ENCODE results near the gene STK32A.

GRCh38 chr5:147332658-147333057, 97.8 kb downstream of the STK32A start:
- TF ChIP-seq ATF3 (IDR thresholded peaks at IDR 0.05) = no peak
- TF ChIP-seq EZH2 (IDR thresholded peaks at IDR 0.05) = no peak
- no peak for TF ChIP-seq CTCF (IDR thresholded peaks at IDR 0.05 in 2 of 3, conservative IDR thresholded peaks at IDR 0.05 in 1 of 3; ENCODE audit: borderline replicate concordance in 1 of 3, insufficient read depth in 1 of 3, low read depth in 2 of 3, low read length in 2 of 3)
- TF ChIP-seq POLR2A (IDR thresholded peaks at IDR 0.05; ENCODE audit: borderline replicate concordance, extremely low read depth, insufficient read depth, insufficient read length) = no peak
- TF ChIP-seq ELF1 (IDR thresholded peaks at IDR 0.05; ENCODE audit: borderline replicate concordance, low read depth) = no peak
- TF ChIP-seq YY1 (IDR thresholded peaks at IDR 0.05; ENCODE audit: extremely low read depth, insufficient replicate concordance, low read depth, low read length) = no peak
